Prostate gland (tissue), 2 donors: ENCODE measurements around the gene ALG14.

Experiments used
- CTCF ChIP-seq, 4 experiments: fragments of 200-600 bp in 2 of 4; fragments of 450-650 bp in 2 of 4; sonication (generic) in 2 of 4; IDR thresholded peaks; 1 replicate in 3 of 4; 2 replicates in 1 of 4; pipeline ENCODE4 v1.5.1; 2016 to 2019; ENCODE audit warnings: antibody characterized with exemption in 4 of 4, mild to moderate bottlenecking in 2 of 4, moderate library complexity in 2 of 4
- POLR2A ChIP-seq: fragments of 450-650 bp; IDR thresholded peaks from one replicate; pipeline ENCODE4 v1.6.1; 2016; ENCODE audit warnings: antibody characterized with exemption, mild to moderate bottlenecking
- POLR2AphosphoS5 ChIP-seq: sonication (generic); formaldehyde crosslinking; IDR thresholded peaks from one replicate; pipeline ENCODE4 v1.6.1; 2017; ENCODE audit warnings: antibody characterized with exemption

- no peak for TF ChIP-seq CTCF (IDR thresholded peaks at IDR 0.05)
- no peak for TF ChIP-seq POLR2A
- no peak for TF ChIP-seq POLR2AphosphoS5
These were observed 22.8 kb downstream of the ALG14 start for GRCh38 chr1:95049935-95050334.
